SW480 (cell line): ENCODE results near the gene TMED5.

ENCODE experiments used
- DNase-seq: peaks from one replicate; pipeline ENCODE4 v3.0.0-alpha.2; 2016; ENCODE audit warnings: low spot score

Gene TMED5

GRCh38 chr1:93120614-93121013 lies 59.6 kb downstream of the TMED5 start:
- no peak for DNase-seq

- no peak for DNase-seq
Observed at GRCh38 chr1:93114391-93114790, 65.8 kb downstream of the TMED5 start.

GRCh38 chr1:93113127-93113526 lies 67.1 kb downstream of the TMED5 start:
- no peak for DNase-seq

- DNase-seq = no peak
Observed at GRCh38 chr1:93111561-93111960, 68.7 kb downstream of the TMED5 start.

GRCh38 chr1:93111065-93111464 lies 69.1 kb downstream of the TMED5 start:
- DNase-seq = no peak

GRCh38 chr1:93109578-93109977 lies 70.6 kb downstream of the TMED5 start:
- no peak for DNase-seq

GRCh38 chr1:93108335-93108734 lies 71.9 kb downstream of the TMED5 start:
- no peak for DNase-seq

GRCh38 chr1:93107395-93107794 lies 72.8 kb downstream of the TMED5 start:
- DNase-seq = no peak

GRCh38 chr1:93106226-93106625 lies 74.0 kb downstream of the TMED5 start:
- no peak for DNase-seq

- DNase-seq = no peak
Observed at GRCh38 chr1:93102142-93102541, 78.1 kb downstream of the TMED5 start.
